Measurements from ENCODE around the gene NPRL2. TPM values are rescaled to one million over a fixed set of nuclear protein-coding genes. Genes with fewer than 3 reads are reported as not detected.

NPRL2 gene
- 10 to 100 TPM; 55.8 to 58.2 TPM for total RNA-seq

DNA sequence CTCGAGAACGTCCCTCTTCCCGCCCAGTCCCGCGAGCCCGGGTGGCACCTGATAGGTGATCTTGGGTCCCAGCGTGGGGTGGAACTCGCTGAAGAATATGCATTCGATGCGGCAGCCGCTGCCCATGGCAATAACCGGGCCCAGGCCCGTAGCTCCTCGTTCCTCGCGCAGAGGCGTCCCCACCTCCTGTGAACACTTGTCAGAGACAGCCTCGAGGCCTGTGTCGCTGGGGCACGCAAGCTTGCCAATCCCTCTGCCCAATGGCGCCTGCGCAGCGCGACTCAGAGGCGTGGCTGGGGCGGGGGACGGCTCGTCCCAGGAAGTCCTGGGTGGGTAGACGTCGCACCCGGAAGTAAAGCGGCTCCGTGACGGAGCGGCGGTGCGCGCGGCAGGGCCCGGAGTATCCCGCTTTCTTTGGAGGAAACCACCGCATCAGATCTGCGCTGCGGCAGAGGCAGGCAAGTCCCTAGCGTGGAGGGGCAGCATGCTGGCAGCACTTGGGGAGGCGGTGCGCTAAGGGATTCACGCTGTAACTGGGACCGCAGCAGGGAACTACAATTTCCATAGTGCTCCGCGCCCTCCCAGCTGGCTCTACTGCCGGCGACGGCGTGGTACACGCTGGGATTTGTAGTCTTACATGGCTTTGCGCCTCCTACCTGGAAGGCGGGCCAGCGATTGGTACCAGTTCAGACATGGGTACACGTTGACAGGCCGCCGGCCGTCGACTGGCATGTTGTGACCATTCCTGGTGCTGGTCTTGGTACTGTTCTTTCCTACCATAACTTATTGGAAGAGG lies at the start of gene NPRL2, which contains the start of gene CYB561D2:
TSS of gene NPRL2 (minus strand) at position 249 of the 796 bp plus-strand sequence. CDS start at position 126, 123 bp downstream.
TSS of gene CYB561D2 (plus strand) at position 336 of the 796 bp plus-strand sequence. CDS start 572 bp downstream, outside the sequence.
- H3K9me3 Mint-ChIP-seq: no peaks in the 10 kb centered on the region
- peak; percentile 99 for DNase-seq
- peaks cover 14% of the 10 kb centered on the region for H3K36me3 Mint-ChIP-seq
- H3K4me1 Mint-ChIP-seq: peaks cover 46% of the 10 kb centered on the region
- peak within 1 kb of the TSS; percentile 93 for H3K27ac Mint-ChIP-seq
- H3K4me3 Mint-ChIP-seq: peak within 1 kb of the TSS; percentile 90
- POLR2A ChIA-PET: interaction anchor here (0.6 to 7.0 kb wide), 19 partner anchors 9 to 260 kb away, joined by 3 to 110 read pairs (median 8); partner anchors contain the start of genes C3orf18, CISH, HEMK1 and HYAL3
- ATAC-seq (ENCODE audit: low read depth): peak; percentile 90
- H3K27me3 Mint-ChIP-seq: no peaks in the 10 kb centered on the region

DNA sequence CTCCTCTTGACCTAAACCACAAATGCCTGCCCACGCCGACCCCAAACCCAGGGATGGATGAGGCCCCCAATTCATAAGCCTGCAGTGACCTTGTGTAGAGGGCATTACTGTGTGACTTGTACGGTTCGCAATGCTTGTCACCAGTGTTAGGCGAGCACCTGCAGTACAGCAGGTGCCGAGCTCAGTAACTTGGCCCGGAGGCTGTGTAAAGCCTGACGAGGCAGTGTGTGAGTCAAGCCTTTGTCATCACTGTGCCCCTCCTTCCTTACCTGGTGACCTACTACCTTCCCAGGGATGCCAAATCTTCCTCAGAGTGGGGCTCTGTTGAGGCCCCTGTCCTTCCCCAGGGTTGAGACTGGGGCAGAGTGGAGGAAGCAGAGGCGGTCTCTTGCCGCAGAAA lies 45.9 kb upstream of the NPRL2 start:
- H3K27me3 Mint-ChIP-seq: no peaks in the 10 kb centered on the region
- POLR2A ChIA-PET: no interaction called here
- H3K4me1 Mint-ChIP-seq: peaks cover 13% of the 10 kb centered on the region
- ATAC-seq (ENCODE audit: low read depth): no peak
- DNase-seq: no peak
- no peaks in the 10 kb centered on the region for H3K9me3 Mint-ChIP-seq
- no peaks in the 10 kb centered on the region for H3K36me3 Mint-ChIP-seq
- H3K4me3 Mint-ChIP-seq: no peak overlapping the region
- no peak overlapping the region for H3K27ac Mint-ChIP-seq

DNA sequence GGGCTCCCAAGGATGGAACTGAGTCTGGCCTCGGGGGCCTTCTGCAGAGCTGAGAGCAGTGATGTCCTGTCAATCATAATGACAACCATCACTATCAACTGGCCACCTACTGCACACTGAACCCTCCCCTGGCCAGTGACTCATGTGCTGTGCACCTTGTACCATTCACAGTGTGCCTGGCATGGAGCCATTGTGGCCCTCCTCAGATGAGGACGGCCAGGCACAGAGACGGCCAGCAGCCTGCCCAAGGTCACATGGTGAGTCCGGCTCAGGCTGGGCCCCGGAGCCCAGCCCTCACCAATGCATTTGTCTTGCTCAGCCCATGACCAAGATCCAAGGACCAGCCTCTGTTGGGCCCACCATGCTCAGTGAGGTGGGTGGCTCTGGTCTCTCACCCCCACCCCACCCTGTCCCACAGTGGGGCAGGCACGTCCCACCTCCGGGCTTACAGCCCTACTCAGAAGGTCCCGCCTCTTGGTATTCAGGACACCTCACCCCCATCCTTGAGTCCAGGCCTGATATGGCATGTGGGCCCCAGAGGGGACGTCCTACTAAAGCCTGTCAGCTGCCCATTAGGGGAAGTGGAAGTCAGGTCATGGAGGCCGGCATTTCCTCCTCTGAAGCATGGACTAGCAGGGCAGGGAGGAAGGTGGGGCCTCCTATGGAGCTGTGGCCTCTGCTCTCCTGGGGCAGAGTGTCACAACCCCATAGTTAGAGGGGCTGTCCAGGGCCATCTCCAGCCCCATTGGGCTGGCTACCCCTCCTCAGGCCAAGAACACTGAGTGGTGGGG lies 44.7 kb upstream of the NPRL2 start:
- no peaks in the 10 kb centered on the region for H3K9me3 Mint-ChIP-seq
- DNase-seq (no peak), ATAC-seq (ENCODE audit: low read depth) (no peak)
- H3K27ac Mint-ChIP-seq: no peak overlapping the region
- peaks cover 17% of the 10 kb centered on the region for H3K4me1 Mint-ChIP-seq
- H3K4me3 Mint-ChIP-seq: no peak overlapping the region
- H3K36me3 Mint-ChIP-seq: no peaks in the 10 kb centered on the region
- POLR2A ChIA-PET: no interaction called here
- H3K27me3 Mint-ChIP-seq: no peaks in the 10 kb centered on the region

DNA sequence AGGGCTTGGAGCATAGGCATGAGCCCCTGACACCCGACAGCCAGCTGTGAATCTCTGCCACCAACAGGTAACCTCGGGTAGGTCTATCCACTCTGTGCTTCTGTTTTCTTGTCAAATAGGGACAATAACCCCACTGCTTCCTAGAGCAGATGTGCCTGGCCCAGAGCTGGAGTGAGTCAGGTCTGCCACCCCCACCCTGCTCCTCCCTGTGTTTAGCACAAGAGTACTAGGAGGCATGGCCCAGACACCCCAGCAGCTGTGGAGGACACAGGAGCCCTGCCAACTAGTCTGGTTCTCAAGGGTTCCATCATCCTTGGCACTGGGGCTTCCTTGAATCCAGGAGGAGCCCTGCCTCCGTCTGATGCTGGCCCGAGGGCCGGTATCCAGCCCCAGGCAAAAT lies 42.5 kb upstream of the NPRL2 start:
- ATAC-seq (ENCODE audit: low read depth) (no peak), DNase-seq (no peak)
- Mint-ChIP-seq H3K27ac (no peak overlapping the region), H3K4me3 (no peak overlapping the region), H3K36me3 (no peaks in the 10 kb centered on the region), H3K9me3 (no peaks in the 10 kb centered on the region), H3K27me3 (no peaks in the 10 kb centered on the region), H3K4me1 (peaks cover 10% of the 10 kb centered on the region)
- POLR2A ChIA-PET: no interaction called here

DNA sequence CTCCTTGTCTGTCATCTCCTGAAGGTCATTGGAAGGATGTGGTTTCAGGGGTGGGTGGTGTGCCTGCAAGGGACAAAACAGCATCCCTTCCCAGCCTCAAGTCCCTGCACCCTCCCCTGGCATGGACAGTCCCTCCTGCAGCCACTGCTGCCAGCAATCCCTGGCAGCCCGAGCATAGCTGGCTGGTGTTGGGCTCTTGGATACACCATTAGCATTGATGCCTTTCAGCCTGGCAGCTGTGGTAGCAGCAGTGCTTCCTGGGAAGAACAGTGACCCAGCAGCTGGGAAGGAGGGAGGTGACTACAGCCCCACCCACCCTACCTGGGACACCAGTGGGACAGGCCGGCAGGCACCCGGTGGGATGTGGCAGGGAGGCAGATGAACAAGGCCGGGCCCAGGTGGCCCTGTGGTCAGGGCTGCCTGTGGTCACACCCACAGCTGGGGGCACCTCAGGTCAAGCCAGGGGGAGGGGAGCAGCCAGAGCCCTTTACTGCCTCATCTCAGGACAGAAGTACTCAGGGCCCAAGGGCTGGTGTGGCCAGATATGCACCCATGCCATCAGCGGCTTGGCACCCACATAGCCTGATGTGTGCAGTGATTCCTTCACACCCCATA lies 41.6 kb upstream of the NPRL2 start:
- DNase-seq (no peak), ATAC-seq (ENCODE audit: low read depth) (no peak)
- H3K9me3 Mint-ChIP-seq: no peaks in the 10 kb centered on the region
- no peak overlapping the region for H3K27ac Mint-ChIP-seq
- H3K36me3 Mint-ChIP-seq: no peaks in the 10 kb centered on the region
- POLR2A ChIA-PET: no interaction called here
- H3K4me1 Mint-ChIP-seq: peaks cover 10% of the 10 kb centered on the region
- H3K27me3 Mint-ChIP-seq: no peaks in the 10 kb centered on the region
- H3K4me3 Mint-ChIP-seq: no peak overlapping the region

DNA sequence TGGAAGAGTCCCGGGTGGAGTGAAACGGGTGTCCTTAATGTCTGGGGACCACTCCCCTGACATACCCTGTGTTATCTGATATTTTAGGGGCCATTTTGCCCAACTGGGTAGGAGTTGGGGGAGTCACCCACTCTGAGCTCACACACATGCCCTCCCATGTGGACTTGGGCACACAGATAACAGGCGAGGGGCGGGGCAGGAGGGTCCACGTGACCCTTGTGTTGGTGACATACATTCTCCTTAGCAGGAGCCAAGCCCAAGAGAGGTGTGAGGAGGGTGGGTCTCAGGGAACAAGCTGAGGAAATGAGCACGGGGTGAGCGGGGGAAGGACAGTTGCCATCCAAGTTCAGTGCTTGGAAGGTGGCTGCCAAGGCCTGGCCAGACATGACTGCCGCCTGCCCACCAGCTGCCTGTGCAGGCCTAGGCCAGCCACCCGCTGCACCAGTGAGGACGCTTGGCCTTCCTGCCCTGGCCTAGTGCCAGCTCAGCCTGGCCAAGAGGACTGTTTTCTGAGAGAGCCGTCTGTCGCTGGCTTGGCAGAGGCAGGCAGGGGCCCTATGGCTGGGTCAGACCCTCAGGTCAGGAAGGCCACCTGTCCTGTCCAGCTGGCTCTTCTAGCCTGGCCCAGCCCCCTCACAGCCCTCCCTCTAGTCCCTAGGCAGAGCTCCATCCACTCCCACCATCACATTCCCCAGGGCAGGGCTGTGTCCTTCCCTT lies 40.1 kb upstream of the NPRL2 start:
- Mint-ChIP-seq H3K36me3 (no peaks in the 10 kb centered on the region), H3K4me3 (no peak overlapping the region), H3K27ac (no peak overlapping the region), H3K4me1 (peaks cover 10% of the 10 kb centered on the region), H3K9me3 (no peaks in the 10 kb centered on the region), H3K27me3 (peaks cover under 1% of the 10 kb centered on the region)
- POLR2A ChIA-PET: interaction anchor here (0.6 kb wide), 1 partner anchor 1485 kb away, joined by 3 read pairs; no protein-coding TSS in a partner anchor
- ATAC-seq (ENCODE audit: low read depth) (no peak), DNase-seq (no peak)

DNA sequence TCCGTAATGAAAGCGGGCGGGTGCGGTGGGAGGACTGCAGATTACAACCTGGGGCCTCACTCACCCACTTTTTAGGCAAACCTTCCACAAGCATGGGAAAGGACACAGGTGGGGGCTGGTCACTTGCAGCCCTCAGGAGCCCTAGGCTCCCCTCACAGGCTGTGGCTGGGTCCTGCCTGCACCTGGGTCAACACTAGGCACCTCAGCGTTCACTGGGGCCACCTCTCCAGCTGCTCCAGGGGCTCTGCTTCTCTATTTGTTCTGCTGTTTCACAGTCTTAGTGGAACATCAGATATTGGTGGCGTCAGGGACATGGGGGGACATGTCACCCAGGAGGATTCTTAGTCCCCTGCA lies 38.8 kb upstream of the NPRL2 start:
- no peak for DNase-seq
- ATAC-seq (ENCODE audit: low read depth): no peak
- peaks cover 2% of the 10 kb centered on the region for H3K27me3 Mint-ChIP-seq
- no peak overlapping the region for H3K4me3 Mint-ChIP-seq
- peaks cover 10% of the 10 kb centered on the region for H3K4me1 Mint-ChIP-seq
- H3K9me3 Mint-ChIP-seq: no peaks in the 10 kb centered on the region
- POLR2A ChIA-PET: no interaction called here
- H3K27ac Mint-ChIP-seq: no peak overlapping the region
- no peaks in the 10 kb centered on the region for H3K36me3 Mint-ChIP-seq

DNA sequence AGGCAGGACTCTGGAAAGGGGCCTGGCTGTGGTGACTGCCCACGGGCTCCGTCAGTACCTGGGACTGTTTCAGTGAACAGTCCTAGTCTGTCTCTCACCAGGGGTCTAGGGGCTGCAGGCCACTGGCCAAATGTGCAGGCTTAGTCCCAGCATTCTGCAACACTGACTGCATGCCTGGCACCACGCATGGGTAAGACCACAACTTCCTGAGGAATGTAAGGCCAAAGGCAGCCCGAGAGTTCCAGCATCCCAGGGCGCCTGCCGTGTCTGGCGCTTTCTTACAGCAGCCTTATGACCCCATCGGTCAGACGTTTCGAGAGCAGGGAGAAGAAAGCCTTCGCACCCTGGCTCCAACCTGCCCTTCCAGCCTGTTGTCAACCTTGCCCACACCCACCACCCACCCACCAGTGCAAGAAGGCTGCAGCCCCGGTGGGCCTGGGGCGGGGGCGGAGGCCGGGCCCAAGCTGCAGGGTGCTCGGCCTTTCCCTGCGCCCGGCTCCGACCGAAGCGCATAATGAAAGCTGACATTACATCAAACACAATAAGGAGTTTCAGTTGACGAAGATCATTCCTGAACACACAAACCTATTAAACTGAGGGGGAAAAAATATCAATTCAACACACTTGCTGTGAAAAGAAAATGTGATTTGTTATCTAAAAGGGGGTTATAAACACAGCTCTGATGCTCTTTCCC lies 38.3 kb upstream of the NPRL2 start:
- H3K4me3 Mint-ChIP-seq: no peak overlapping the region
- no peaks in the 10 kb centered on the region for H3K9me3 Mint-ChIP-seq
- H3K27me3 Mint-ChIP-seq: peaks cover 2% of the 10 kb centered on the region
- POLR2A ChIA-PET: no interaction called here
- ATAC-seq (ENCODE audit: low read depth) (no peak), DNase-seq (no peak)
- no peak overlapping the region for H3K27ac Mint-ChIP-seq
- H3K36me3 Mint-ChIP-seq: no peaks in the 10 kb centered on the region
- H3K4me1 Mint-ChIP-seq: peaks cover 10% of the 10 kb centered on the region

DNA sequence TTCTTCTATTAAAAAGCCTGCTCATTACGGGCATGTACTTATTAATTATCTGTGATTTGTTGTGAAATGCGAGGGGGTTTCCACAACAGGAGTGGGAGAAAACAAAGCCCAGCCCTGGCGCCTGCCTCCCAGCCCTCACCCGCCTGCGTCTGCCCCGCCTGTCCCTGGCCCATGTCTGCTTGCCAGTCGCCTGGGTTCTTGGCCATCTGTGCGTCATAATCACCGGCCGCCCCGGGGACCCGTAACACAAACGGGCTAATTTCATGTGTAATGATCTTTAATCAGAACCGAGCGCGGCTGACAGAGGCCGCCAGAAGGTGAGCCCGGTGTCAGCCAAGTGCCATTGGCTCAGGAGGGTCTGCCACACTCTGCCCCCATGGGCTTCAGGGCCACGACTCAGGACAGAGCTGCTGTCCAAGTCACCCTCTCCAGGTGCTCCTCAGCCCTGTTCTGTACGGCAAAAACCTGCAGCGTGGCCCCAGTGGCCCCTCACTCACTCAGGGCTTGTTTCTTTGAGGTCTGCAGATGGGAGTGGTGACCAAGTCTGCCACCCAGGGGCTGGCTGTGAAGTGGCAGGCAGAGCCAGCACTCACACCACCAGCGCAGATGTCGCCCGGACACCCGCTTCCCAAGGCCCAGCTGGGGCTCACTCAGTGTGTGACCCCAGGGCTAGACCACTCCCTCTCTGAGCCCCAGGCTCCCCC lies 37.6 kb upstream of the NPRL2 start:
- H3K4me3 Mint-ChIP-seq: no peak overlapping the region
- DNase-seq: no peak
- peaks cover 10% of the 10 kb centered on the region for H3K4me1 Mint-ChIP-seq
- no peak for ATAC-seq (ENCODE audit: low read depth)
- no peak overlapping the region for H3K27ac Mint-ChIP-seq
- H3K27me3 Mint-ChIP-seq: peaks cover 2% of the 10 kb centered on the region
- no peaks in the 10 kb centered on the region for H3K9me3 Mint-ChIP-seq
- no peaks in the 10 kb centered on the region for H3K36me3 Mint-ChIP-seq
- POLR2A ChIA-PET: no interaction called here

DNA sequence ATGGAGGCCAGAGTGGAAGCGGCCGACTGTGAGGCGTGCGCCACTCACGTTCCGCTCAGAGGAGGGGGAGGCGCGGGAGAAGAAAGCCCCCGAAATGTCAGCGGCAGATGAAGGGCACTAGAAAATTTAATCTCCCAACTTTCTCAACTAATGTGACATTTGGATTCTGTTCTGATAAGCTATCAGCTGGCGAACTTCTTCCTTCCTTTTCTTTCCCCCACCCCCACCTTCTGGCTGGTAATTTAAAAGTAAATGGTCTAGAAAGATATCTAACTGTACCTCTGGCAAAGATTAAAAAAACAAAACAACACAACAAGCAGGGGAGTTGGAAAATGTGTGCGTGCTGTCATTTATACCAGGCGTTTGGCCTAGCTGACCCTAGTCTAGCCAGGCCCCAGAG lies 35.2 kb upstream of the NPRL2 start:
- peaks cover 2% of the 10 kb centered on the region for H3K4me1 Mint-ChIP-seq
- H3K4me3 Mint-ChIP-seq: no peak overlapping the region
- H3K27ac Mint-ChIP-seq: no peak overlapping the region
- H3K9me3 Mint-ChIP-seq: no peaks in the 10 kb centered on the region
- POLR2A ChIA-PET: no interaction called here
- no peaks in the 10 kb centered on the region for H3K36me3 Mint-ChIP-seq
- ATAC-seq (ENCODE audit: low read depth) (no peak), DNase-seq (no peak)
- H3K27me3 Mint-ChIP-seq: peaks cover 2% of the 10 kb centered on the region

DNA sequence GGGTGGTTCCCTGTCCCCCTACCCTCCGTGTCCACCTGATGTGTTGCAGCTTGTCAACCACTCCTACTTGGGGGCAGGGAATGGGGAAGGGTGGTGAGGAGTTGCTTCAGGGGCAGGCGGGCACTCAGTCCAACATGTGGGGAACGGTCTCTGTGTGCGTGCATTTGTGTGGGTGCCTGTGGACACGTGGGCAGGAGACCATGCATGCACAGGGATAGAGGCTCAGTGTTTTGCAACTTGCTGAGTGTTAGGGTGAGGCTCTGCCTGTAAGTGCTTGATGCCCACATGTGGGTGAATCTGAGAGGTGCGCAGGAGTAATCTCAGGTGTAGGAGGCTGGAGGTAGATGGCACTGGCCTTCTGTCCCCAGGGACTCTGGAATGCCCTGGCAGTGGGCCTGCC lies 33.2 kb upstream of the NPRL2 start:
- Mint-ChIP-seq H3K27me3 (peaks cover 2% of the 10 kb centered on the region), H3K9me3 (no peaks in the 10 kb centered on the region), H3K36me3 (no peaks in the 10 kb centered on the region), H3K4me3 (no peak overlapping the region), H3K4me1 (no peaks in the 10 kb centered on the region), H3K27ac (no peak overlapping the region)
- POLR2A ChIA-PET: no interaction called here
- no peak for DNase-seq
- no peak for ATAC-seq (ENCODE audit: low read depth)

DNA sequence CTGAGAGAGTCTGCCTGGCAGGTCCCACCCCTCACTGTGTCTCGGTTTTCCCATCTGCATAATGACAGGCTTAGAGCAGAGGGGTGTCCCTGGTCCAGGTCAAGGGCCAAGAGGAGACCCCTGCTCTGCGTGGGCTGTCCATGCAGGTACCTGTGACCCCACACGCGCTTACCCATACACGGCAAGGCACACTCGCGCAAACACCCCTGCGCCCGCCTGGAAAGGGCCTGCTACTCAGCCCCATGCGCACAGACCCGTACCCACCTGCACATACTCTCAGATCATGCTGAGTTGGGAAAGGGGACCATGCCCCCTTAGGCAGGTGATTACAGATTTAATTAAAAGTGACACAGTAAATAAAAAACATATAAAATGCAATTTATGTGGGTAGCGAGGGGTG lies 32.1 kb upstream of the NPRL2 start:
- DNase-seq (no peak), ATAC-seq (ENCODE audit: low read depth) (no peak)
- Mint-ChIP-seq H3K27me3 (peaks cover 2% of the 10 kb centered on the region), H3K4me3 (no peak overlapping the region), H3K4me1 (no peaks in the 10 kb centered on the region), H3K36me3 (no peaks in the 10 kb centered on the region), H3K9me3 (no peaks in the 10 kb centered on the region), H3K27ac (no peak overlapping the region)
- POLR2A ChIA-PET: no interaction called here

Data from activated naive CD8-positive, alpha-beta T cell treated with anti-CD3 and anti-CD28 coated beads, Interleukin-2, amount 10 ng/mL, durations not matched to agents 7 days and 5 days (primary cell).